DND-41 (cell line): ENCODE measurements around the gene KMT2B.

ENCODE experiments used
- ATAC-seq: fragments of 200-7000 bp; cut with Tn5 transposase; 3 replicates; pipeline ENCODE4 v1.9.1; 2021; ENCODE audit warnings: low read depth; ENCODE audit not compliant: insufficient read depth
- DNase-seq: peaks from one replicate; pipeline ENCODE4 v3.0.0-alpha.2; 2020
- H2AFZ ChIP-seq: 2 replicates; pipeline ENCODE4 v1.6.0; 2012; ENCODE audit warnings: low read depth, low read length
- H3K27ac ChIP-seq: 2 replicates; pipeline ENCODE4 v1.5.1; 2012; ENCODE audit warnings: low read length, inconsistent platforms
- H3K27me3 ChIP-seq: fragments of 200-600 bp; sonication (generic); 2 replicates; pipeline ENCODE4 v1.6.0; 2012; ENCODE audit warnings: low read length, mild to moderate bottlenecking, inconsistent platforms; ENCODE audit not compliant: insufficient read depth, poor library complexity
- H3K36me3 ChIP-seq: 2 replicates; pipeline ENCODE4 v1.5.1; 2012; ENCODE audit warnings: low read length, inconsistent platforms; ENCODE audit not compliant: insufficient read depth
- H3K4me1 ChIP-seq: 2 replicates; pipeline ENCODE4 v1.5.1; 2012; ENCODE audit warnings: mild to moderate bottlenecking, low read length; ENCODE audit not compliant: insufficient read depth
- H3K4me2 ChIP-seq: 2 replicates; pipeline ENCODE4 v1.6.0; 2012; ENCODE audit warnings: mild to moderate bottlenecking, moderate library complexity, low read length, inconsistent platforms; ENCODE audit not compliant: insufficient read depth
- H3K4me3 ChIP-seq, 2 experiments: fragments of 200-600 bp in 1 of 2; shearing (Covaris generic) in 1 of 2; 2 replicates each; pipeline ENCODE4 v1.5.1; 2012 to 2016; ENCODE audit warnings: inconsistent platforms in 2 of 2, low read length in 2 of 2, mild to moderate bottlenecking in 2 of 2, low read depth in 1 of 2, moderate library complexity in 1 of 2
- H3K79me2 ChIP-seq: 2 replicates; pipeline ENCODE4 v1.6.0; 2012; ENCODE audit warnings: low read length, inconsistent platforms; ENCODE audit not compliant: insufficient read depth
- H3K9ac ChIP-seq: 2 replicates; pipeline ENCODE4 v1.6.0; 2012; ENCODE audit warnings: low read depth, mild to moderate bottlenecking, inconsistent platforms, low read length, moderate library complexity
- H3K9me3 ChIP-seq: 2 replicates; pipeline ENCODE4 v1.5.1; 2012; ENCODE audit warnings: low read length, moderate library complexity, mild to moderate bottlenecking, inconsistent platforms; ENCODE audit not compliant: insufficient read depth, severe bottlenecking
- H4K20me1 ChIP-seq: 2 replicates; pipeline ENCODE4 v1.6.0; 2012; ENCODE audit warnings: low read length; ENCODE audit not compliant: insufficient read depth
- EZH2 ChIP-seq: IDR thresholded peaks from 3 replicates; pipeline ENCODE4 v1.6.1; 2012; ENCODE audit warnings: borderline replicate concordance, low read depth, mild to moderate bottlenecking, moderate library complexity, low read length, inconsistent platforms; ENCODE audit not compliant: severe bottlenecking
- TF ChIP-seq, protein P1 (sequence below): IDR thresholded peaks from 2 replicates; pipeline ENCODE4 v1.5.1; 2012; ENCODE audit warnings: borderline replicate concordance, low read length, moderate library complexity, mild to moderate bottlenecking; ENCODE audit not compliant: poor library complexity, severe bottlenecking; ENCODE audit errors: extremely low read depth

KMT2B gene

DNA sequence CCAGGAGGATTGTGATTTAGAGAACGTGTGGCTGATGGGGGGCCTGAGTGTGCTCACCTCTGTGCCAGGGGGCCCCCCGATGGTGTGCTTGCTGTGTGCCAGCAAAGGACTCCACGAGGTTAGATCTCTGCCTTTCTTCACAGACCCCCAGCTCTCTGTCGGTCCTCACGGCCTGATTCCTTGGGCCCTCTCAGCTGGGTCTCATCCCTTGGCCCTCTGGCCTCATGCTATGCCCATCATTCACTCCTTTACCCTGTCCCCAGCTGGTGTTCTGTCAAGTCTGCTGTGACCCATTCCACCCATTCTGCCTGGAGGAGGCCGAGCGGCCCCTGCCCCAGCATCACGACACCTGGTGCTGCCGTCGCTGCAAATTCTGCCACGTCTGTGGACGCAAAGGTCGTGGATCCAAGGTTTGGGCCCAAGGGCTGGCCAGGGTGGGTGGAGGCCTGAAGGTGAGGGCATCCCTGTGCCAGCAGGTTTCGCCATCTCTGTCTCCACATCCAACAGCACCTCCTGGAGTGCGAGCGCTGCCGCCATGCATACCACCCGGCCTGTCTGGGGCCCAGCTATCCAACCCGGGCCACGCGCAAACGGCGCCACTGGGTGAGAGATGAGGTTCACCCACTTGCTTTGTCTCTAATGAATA lies 7.5 kb downstream of the KMT2B start:
- peaks cover 98% of the 10 kb centered on the region for H3K36me3 ChIP-seq
- H3K4me2 ChIP-seq = no peak overlapping the region
- H3K27ac ChIP-seq = no peak overlapping the region
- H3K4me1 ChIP-seq = peaks cover 7% of the 10 kb centered on the region; the same call in 1 of the 2 replicates
- H3K9me3 ChIP-seq = no peaks in the 10 kb centered on the region
- H3K27me3 ChIP-seq = no peaks in the 10 kb centered on the region
- TF ChIP-seq, protein P1, sequence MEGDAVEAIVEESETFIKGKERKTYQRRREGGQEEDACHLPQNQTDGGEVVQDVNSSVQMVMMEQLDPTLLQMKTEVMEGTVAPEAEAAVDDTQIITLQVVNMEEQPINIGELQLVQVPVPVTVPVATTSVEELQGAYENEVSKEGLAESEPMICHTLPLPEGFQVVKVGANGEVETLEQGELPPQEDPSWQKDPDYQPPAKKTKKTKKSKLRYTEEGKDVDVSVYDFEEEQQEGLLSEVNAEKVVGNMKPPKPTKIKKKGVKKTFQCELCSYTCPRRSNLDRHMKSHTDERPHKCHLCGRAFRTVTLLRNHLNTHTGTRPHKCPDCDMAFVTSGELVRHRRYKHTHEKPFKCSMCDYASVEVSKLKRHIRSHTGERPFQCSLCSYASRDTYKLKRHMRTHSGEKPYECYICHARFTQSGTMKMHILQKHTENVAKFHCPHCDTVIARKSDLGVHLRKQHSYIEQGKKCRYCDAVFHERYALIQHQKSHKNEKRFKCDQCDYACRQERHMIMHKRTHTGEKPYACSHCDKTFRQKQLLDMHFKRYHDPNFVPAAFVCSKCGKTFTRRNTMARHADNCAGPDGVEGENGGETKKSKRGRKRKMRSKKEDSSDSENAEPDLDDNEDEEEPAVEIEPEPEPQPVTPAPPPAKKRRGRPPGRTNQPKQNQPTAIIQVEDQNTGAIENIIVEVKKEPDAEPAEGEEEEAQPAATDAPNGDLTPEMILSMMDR = no peak
- TF ChIP-seq EZH2 = no peak
- DNase-seq (no peak), ATAC-seq (no peak)
- peaks cover 58% of the 10 kb centered on the region for H4K20me1 ChIP-seq
- H2AFZ ChIP-seq = no peak overlapping the region
- H3K79me2 ChIP-seq = peaks cover 17% of the 10 kb centered on the region
- H3K4me3 ChIP-seq = no peak overlapping the region
- no peak overlapping the region for H3K9ac ChIP-seq

DNA sequence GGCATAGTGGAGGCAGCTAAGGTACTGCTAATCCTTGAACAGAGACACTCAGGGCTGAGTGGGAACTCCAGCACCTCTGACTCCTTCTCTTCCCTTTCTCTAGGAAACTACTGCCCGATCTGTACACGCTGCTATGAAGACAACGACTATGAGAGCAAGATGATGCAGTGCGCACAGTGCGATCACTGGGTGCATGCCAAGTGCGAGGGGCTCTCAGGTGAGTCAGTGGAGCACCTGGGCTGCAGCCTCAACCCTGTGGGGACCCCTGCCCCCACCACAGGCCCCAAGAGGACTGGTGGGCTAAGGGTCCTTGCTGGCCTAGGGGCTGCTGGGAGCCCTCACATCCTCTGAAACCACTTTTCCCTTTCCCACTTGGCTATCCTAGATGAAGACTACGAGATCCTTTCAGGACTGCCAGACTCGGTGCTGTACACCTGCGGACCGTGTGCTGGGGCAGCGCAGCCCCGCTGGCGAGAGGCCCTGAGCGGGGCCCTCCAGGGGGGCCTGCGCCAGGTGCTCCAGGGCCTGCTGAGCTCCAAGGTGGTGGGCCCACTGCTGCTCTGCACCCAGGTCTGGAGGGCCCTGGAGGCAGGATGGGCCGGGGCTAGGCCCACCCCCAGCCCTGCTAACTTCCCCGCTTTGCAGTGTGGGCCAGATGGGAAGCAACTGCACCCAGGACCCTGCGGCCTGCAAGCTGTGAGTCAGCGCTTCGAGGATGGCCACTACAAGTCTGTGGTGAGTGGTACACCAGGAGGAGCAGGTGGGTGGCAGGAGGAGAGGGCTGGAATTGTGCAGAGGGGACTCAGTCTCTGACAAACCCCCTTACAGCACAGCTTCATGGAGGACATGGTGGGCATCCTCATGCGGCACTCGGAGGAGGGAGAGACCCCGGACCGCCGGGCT lies 9.5 kb downstream of the KMT2B start:
- Histone ChIP-seq H4K20me1 (peaks cover 59% of the 10 kb centered on the region), H3K4me2 (no peak overlapping the region), H2AFZ (no peak overlapping the region), H3K36me3 (peaks cover 99% of the 10 kb centered on the region), H3K27ac (no peak overlapping the region), H3K9me3 (no peaks in the 10 kb centered on the region), H3K4me3 (no peak overlapping the region), H3K27me3 (no peaks in the 10 kb centered on the region), H3K4me1 (no peaks in the 10 kb centered on the region), H3K79me2 (0 out of 2 replicates have a peak, but pooled peaks cover 5% of the 10 kb centered on the region), H3K9ac (no peak overlapping the region)
- DNase-seq = no peak
- no peak for ATAC-seq
- TF ChIP-seq EZH2 = no peak
- TF ChIP-seq, protein P1 = no peak

DNA sequence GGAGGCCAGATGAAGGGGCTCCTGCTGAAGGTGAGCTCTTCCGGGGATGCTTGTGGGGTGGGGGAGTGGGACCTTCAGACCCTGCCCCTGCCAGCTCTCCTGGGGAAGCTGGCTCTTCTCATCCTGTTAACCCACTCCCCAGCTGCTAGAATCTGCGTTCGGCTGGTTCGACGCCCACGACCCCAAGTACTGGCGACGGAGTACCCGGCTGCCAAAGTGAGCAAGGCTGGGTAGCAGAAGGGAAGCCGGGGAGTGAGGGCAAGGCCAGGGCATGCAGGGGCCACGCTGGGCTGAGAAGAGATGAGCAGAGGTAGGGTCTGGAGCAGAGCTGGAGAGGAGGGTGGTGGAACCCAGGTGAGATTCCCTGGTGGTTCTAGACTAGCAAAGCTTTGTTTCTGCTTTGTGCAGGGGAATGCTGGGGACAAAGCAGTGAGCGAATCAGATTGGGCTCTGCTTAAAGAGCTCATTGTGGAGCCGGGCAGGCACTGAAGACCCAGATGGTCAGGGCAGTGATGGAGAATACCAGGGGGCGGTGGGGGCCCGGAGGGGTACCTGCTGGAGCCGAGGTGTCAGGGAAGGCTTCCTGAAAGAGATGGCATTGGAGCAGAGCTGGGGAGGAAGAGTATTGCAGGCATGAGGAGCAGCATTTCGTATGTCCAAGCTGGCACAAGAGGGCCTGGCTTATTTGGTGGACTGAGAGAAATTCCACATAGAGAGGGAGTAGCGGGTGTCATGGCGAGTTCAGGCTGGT lies 10.3 kb downstream of the KMT2B start:
- H3K4me1 ChIP-seq = no peaks in the 10 kb centered on the region
- no peaks in the 10 kb centered on the region for H3K9me3 ChIP-seq
- no peak overlapping the region for H3K4me2 ChIP-seq
- DNase-seq (no peak), ATAC-seq (no peak)
- peaks cover 98% of the 10 kb centered on the region for H3K36me3 ChIP-seq
- no peak overlapping the region for H2AFZ ChIP-seq
- H3K79me2 ChIP-seq = 0 out of 2 replicates have a peak, but pooled peaks cover 3% of the 10 kb centered on the region
- TF ChIP-seq, protein P1 = no peak
- no peak for TF ChIP-seq EZH2
- H3K9ac ChIP-seq = no peak overlapping the region
- no peaks in the 10 kb centered on the region for H3K27me3 ChIP-seq
- H3K27ac ChIP-seq = no peak overlapping the region
- H3K4me3 ChIP-seq = no peak overlapping the region
- H4K20me1 ChIP-seq = peaks cover 56% of the 10 kb centered on the region
